HG03045 (cell line): Measurements from ENCODE around the gene TBC1D7.

Source experiments
- ATAC-seq: cut with Tn5 transposase; IDR thresholded peaks from one replicate; pipeline ENCODE4 v1.9.1; 2021; ENCODE audit warnings: mild to moderate bottlenecking, moderate library complexity; ENCODE audit not compliant: unreplicated experiment

Gene TBC1D7

GRCh38 chr6:13273931-13274706, 54.2 kb downstream of the TBC1D7 start:
- ATAC-seq = peak; percentile 50

- no peak for ATAC-seq
Observed at GRCh38 chr6:13273202-13273930, 55.0 kb downstream of the TBC1D7 start.

- ATAC-seq = no peak
Observed at GRCh38 chr6:13272131-13273046, 55.9 kb downstream of the TBC1D7 start.

GRCh38 chr6:13268913-13269518, 59.3 kb downstream of the TBC1D7 start:
- no peak for ATAC-seq

GRCh38 chr6:13267142-13267651, 61.1 kb downstream of the TBC1D7 start:
- no peak for ATAC-seq

- ATAC-seq = no peak
Observed at GRCh38 chr6:13263669-13264068, 64.7 kb downstream of the TBC1D7 start.

GRCh38 chr6:13262302-13263230, 65.8 kb downstream of the TBC1D7 start:
- no peak for ATAC-seq

- ATAC-seq = peak; percentile 58
Observed at GRCh38 chr6:13261464-13261994, 66.8 kb downstream of the TBC1D7 start.

GRCh38 chr6:13260831-13261230, 67.5 kb downstream of the TBC1D7 start:
- ATAC-seq = no peak

- ATAC-seq = no peak
Observed at GRCh38 chr6:13260101-13260598, 68.2 kb downstream of the TBC1D7 start.

- no peak for ATAC-seq
Observed at GRCh38 chr6:13259393-13259792, 68.9 kb downstream of the TBC1D7 start.

- no peak for ATAC-seq
Observed at GRCh38 chr6:13256266-13257001, 71.9 kb downstream of the TBC1D7 start.
